Neuronal stem cell (in vitro differentiated cells): Measurements from ENCODE around the gene KRT16.

Experiments
- DNase-seq: peaks from one replicate; pipeline ENCODE4 v3.0.0-alpha.2; 2013; ENCODE audit warnings: low spot score
- H2AFZ ChIP-seq: one replicate; pipeline ENCODE4 v1.6.1; 2013; ENCODE audit warnings: mild to moderate bottlenecking, low read length, inconsistent platforms
- H2AK5ac ChIP-seq: 2 replicates; pipeline ENCODE4 v1.6.1; 2013; ENCODE audit warnings: low read depth, mild to moderate bottlenecking, inconsistent platforms, low read length, moderate library complexity, mixed read lengths
- H2BK120ac ChIP-seq: 2 replicates; pipeline ENCODE4 v1.6.1; 2013; ENCODE audit warnings: low read depth, mild to moderate bottlenecking, inconsistent platforms, low read length, moderate library complexity, mixed read lengths
- H2BK12ac ChIP-seq: one replicate; pipeline ENCODE4 v1.6.1; 2013; ENCODE audit warnings: low read length, inconsistent platforms
- H2BK15ac ChIP-seq: 2 replicates; pipeline ENCODE4 v1.6.1; 2013; ENCODE audit warnings: mild to moderate bottlenecking, low read length, inconsistent platforms, mixed read lengths
- H2BK5ac ChIP-seq: one replicate; pipeline ENCODE4 v1.6.1; 2013; ENCODE audit warnings: inconsistent platforms, mild to moderate bottlenecking, low read length, moderate library complexity
- H3K14ac ChIP-seq: one replicate; pipeline ENCODE4 v1.6.1; 2013; ENCODE audit warnings: low read length, inconsistent platforms
- H3K18ac ChIP-seq: 2 replicates; pipeline ENCODE4 v1.6.1; 2013; ENCODE audit warnings: low read length, inconsistent platforms
- H3K23ac ChIP-seq: 2 replicates; pipeline ENCODE4 v1.6.1; 2013; ENCODE audit warnings: low read depth, mild to moderate bottlenecking, mixed read lengths, low read length, inconsistent platforms; ENCODE audit not compliant: poor library complexity
- H3K27ac ChIP-seq: replicated peaks from 3 replicates; pipeline ENCODE4 v1.5.1; 2013; ENCODE audit warnings: low read length, inconsistent platforms
- H3K27me3 ChIP-seq, 3 experiments: 2 replicates each; pipeline ENCODE4 v1.6.1; 2013; ENCODE audit warnings: low read length in 3 of 3, mild to moderate bottlenecking in 2 of 3, inconsistent platforms in 1 of 3, low read depth in 1 of 3, mixed read lengths in 1 of 3, moderate library complexity in 1 of 3; ENCODE audit not compliant: control insufficient read depth in 3 of 3, insufficient read depth in 3 of 3
- H3K36me3 ChIP-seq, 2 donors: replicated peaks in 1 of 2; 2 replicates each; pipeline ENCODE4 v1.6.1; 2013; ENCODE audit warnings: low read length in 2 of 2; ENCODE audit not compliant: control insufficient read depth in 2 of 2, insufficient read depth in 2 of 2
- H3K4ac ChIP-seq: 2 replicates; pipeline ENCODE4 v1.6.1; 2013; ENCODE audit warnings: inconsistent platforms, mild to moderate bottlenecking, low read length, moderate library complexity
- H3K4me1 ChIP-seq, 2 donors: 1 replicate in 1 of 2; 2 replicates in 1 of 2; pipeline ENCODE4 v1.6.1; 2013; ENCODE audit warnings: low read length in 2 of 2, low read depth in 1 of 2; ENCODE audit not compliant: control insufficient read depth in 2 of 2, insufficient read depth in 1 of 2
- H3K4me2 ChIP-seq: one replicate; pipeline ENCODE4 v1.6.1; 2013; ENCODE audit warnings: mild to moderate bottlenecking, low read length, inconsistent platforms; ENCODE audit not compliant: insufficient read depth, poor library complexity, severe bottlenecking
- H3K4me3 ChIP-seq, 2 donors: 2 replicates each; pipeline ENCODE4 v1.5.1; 2013; ENCODE audit warnings: low read length in 2 of 2, mild to moderate bottlenecking in 2 of 2, inconsistent platforms in 1 of 2, moderate library complexity in 1 of 2
- H3K79me1 ChIP-seq: one replicate; pipeline ENCODE4 v1.6.1; 2013; ENCODE audit warnings: low read depth, mild to moderate bottlenecking, inconsistent platforms, low read length, moderate library complexity
- H3K9ac ChIP-seq: one replicate; pipeline ENCODE4 v1.6.1; 2013; ENCODE audit warnings: mild to moderate bottlenecking, low read depth, low read length, inconsistent platforms; ENCODE audit not compliant: poor library complexity
- H3K9me3 ChIP-seq, 2 donors: replicated peaks in 1 of 2; 2 replicates each; pipeline versions ENCODE3 to v1.6.1; 2013; ENCODE audit warnings: low read length in 2 of 2, mild to moderate bottlenecking in 2 of 2, inconsistent platforms in 1 of 2, low read depth in 1 of 2, mixed read lengths in 1 of 2, moderate library complexity in 1 of 2; ENCODE audit not compliant: control insufficient read depth in 2 of 2, insufficient read depth in 1 of 2
- H4K8ac ChIP-seq: one replicate; pipeline ENCODE4 v1.6.1; 2013; ENCODE audit warnings: low read depth, mild to moderate bottlenecking, inconsistent platforms, low read length, moderate library complexity
- H4K91ac ChIP-seq: one replicate; pipeline ENCODE4 v1.6.1; 2013; ENCODE audit warnings: low read length, low read depth, mild to moderate bottlenecking, inconsistent platforms; ENCODE audit not compliant: poor library complexity
- WGBS, 2 donors: extraction: QIAGEN DNeasy Blood & Tissue Kit; methylation state at CpG; one replicate each; pipeline ENCODE4 v1.1.7; 2013; ENCODE audit warnings: missing lambda C conversion rate in 2 of 2, mixed read lengths in 1 of 2; ENCODE audit not compliant: insufficient read length in 2 of 2, insufficient replicate concordance in 1 of 2; ENCODE audit errors: extremely low coverage in 2 of 2; 5-methylcytosine and 5-hydroxymethylcytosine counted together

Gene KRT16

GRCh38 chr17:41657936-41658335 lies 45.4 kb upstream of the KRT16 start:
- H2BK15ac ChIP-seq = peak overlapping the region; percentile 46
- no peaks in the 10 kb centered on the region for H3K36me3 ChIP-seq
- no peak overlapping the region for H2BK12ac ChIP-seq
- H3K23ac ChIP-seq = no peak overlapping the region
- H3K9ac ChIP-seq = no peak overlapping the region
- H2AK5ac ChIP-seq = no peak overlapping the region
- H3K79me1 ChIP-seq = no peaks in the 10 kb centered on the region
- H4K91ac ChIP-seq = no peak overlapping the region
- H3K4me2 ChIP-seq = no peak overlapping the region
- no peak overlapping the region for H4K8ac ChIP-seq
- H3K4ac ChIP-seq = no peak overlapping the region
- peaks cover 0 to 15% of the 10 kb centered on the region in 2 donors for H3K4me1 ChIP-seq
- H3K27ac ChIP-seq = no peak overlapping the region
- WGBS, 2 donors = no CpG with 5 or more reads among the region's 12 CpGs
- peaks cover 0 to 58% (median 0%) of the 10 kb centered on the region in 3 experiments for H3K27me3 ChIP-seq
- peak overlapping the region; percentile 20 for H3K18ac ChIP-seq
- H2AFZ ChIP-seq = no peak overlapping the region
- H3K9me3 ChIP-seq = no peaks in the 10 kb centered on the region
- H2BK5ac ChIP-seq = no peak overlapping the region
- no peak overlapping the region for H2BK120ac ChIP-seq
- no peak overlapping the region for H3K14ac ChIP-seq
- DNase-seq = no peak
- H3K4me3 ChIP-seq = no peak overlapping the region

GRCh38 chr17:41657176-41657754 lies 44.7 kb upstream of the KRT16 start:
- H2BK120ac ChIP-seq = no peak overlapping the region
- no peak overlapping the region for H2BK12ac ChIP-seq
- H3K14ac ChIP-seq = no peak overlapping the region
- H3K4ac ChIP-seq = no peak overlapping the region
- no peaks in the 10 kb centered on the region for H3K36me3 ChIP-seq
- H3K9ac ChIP-seq = no peak overlapping the region
- peak overlapping the region; percentile 99 for H2AK5ac ChIP-seq
- H3K4me3 ChIP-seq = no peak overlapping the region
- peaks cover 0 to 15% of the 10 kb centered on the region in 2 donors for H3K4me1 ChIP-seq
- no peaks in the 10 kb centered on the region for H3K79me1 ChIP-seq
- H3K27me3 ChIP-seq = peaks cover 0 to 58% (median 0%) of the 10 kb centered on the region in 3 experiments
- H3K4me2 ChIP-seq = no peak overlapping the region
- H3K9me3 ChIP-seq = no peaks in the 10 kb centered on the region
- H4K91ac ChIP-seq = no peak overlapping the region
- H3K23ac ChIP-seq = no peak overlapping the region
- no peak overlapping the region for H3K27ac ChIP-seq
- DNase-seq = no peak
- no peak overlapping the region for H2BK5ac ChIP-seq
- H2AFZ ChIP-seq = no peak overlapping the region
- peak overlapping the region; percentile 46 for H2BK15ac ChIP-seq
- H4K8ac ChIP-seq = no peak overlapping the region
- WGBS, 2 donors = no CpG with 5 or more reads among the region's 16 CpGs
- H3K18ac ChIP-seq = peak overlapping the region; percentile 29

DNA sequence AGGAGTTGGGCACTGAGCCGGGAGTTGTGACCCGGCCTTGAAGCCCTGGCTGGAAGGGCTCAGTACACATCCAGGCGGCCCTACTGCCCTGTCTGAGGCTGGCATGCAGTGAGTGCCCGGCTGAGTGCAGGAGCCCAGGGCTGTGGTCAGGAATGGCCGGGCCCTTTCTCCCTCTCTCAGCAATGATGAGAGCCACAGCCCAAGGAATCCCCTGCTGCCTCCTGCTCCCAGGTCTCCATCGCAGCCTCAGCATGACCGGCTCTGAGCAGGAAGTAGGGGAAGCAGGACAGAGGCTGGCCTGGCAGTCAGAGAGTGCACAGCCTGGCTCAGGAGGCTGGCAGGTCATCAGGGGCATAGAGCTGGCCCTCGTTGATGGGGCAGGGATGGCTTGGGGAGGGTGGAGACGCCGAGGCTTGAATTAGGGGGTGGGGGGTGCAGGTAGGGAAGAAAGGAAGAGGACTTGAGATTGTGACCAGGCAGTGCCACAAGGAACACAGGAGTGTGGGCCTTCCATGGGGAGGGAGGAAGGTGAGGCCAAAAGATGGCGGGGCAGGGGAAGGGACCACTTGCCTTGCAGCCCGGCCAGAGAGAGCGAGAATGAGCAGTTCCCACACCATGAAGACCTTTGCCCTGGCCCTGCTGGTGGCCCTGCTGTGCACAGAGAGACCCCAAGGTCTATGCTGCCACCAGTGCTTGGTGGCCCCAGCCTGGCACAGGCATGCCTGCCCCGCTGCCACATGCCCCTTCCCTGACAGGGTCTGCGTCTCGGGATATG lies 43.9 kb upstream of the KRT16 start:
- Histone ChIP-seq H3K79me1 (no peaks in the 10 kb centered on the region), H3K9me3 (peaks cover 0 to 3% of the 10 kb centered on the region in 2 donors), H3K4me3 (no peak overlapping the region), H3K27ac (no peak overlapping the region), H4K8ac (peak overlapping the region; percentile 43), H2BK120ac (peak overlapping the region; percentile 97), H3K18ac (peak overlapping the region; percentile 99), H2BK5ac (peak overlapping the region; percentile 83), H3K23ac (peak overlapping the region; percentile 81), H2AK5ac (peak overlapping the region; percentile 99), H3K36me3 (no peaks in the 10 kb centered on the region), H3K4ac (peak overlapping the region; percentile 90), H2BK15ac (peak overlapping the region; percentile 99), H3K9ac (peak overlapping the region; percentile 74), H3K14ac (peak overlapping the region; percentile 79), H3K4me2 (no peak overlapping the region), H3K4me1 (peaks cover 0 to 18% of the 10 kb centered on the region in 2 donors), H4K91ac (peak overlapping the region; percentile 83), H2BK12ac (peak overlapping the region; percentile 81), H2AFZ (no peak overlapping the region), H3K27me3 (peaks cover 0 to 58% (median 2%) of the 10 kb centered on the region in 3 experiments)
- no peak for DNase-seq
- WGBS, 2 donors = no CpG with 5 or more reads among the region's 16 CpGs

- no CpG with 5 or more reads among the region's 18 CpGs for WGBS, 2 donors
Observed at GRCh38 chr17:41655611-41656111, 43.1 kb upstream of the KRT16 start.

More at GRCh38 chr17:41655611-41656111, 43.1 kb upstream of the KRT16 start:
- Histone ChIP-seq H2AK5ac (peak overlapping the region; percentile 99), H3K23ac (no peak overlapping the region), H3K9me3 (peaks cover 0 to 3% of the 10 kb centered on the region in 2 donors), H3K4me2 (no peak overlapping the region), H3K79me1 (no peaks in the 10 kb centered on the region), H2BK120ac (peak overlapping the region; percentile 72), H2BK12ac (peak overlapping the region; percentile 93), H3K4me3 (no peak overlapping the region), H3K14ac (peak overlapping the region; percentile 82), H4K91ac (peak overlapping the region; percentile 89), H3K27ac (no peak overlapping the region), H2BK15ac (peak overlapping the region; percentile 99), H3K36me3 (no peaks in the 10 kb centered on the region), H3K4ac (peak overlapping the region; percentile 98), H4K8ac (peak overlapping the region; percentile 93), H3K18ac (peak overlapping the region; percentile 99), H3K4me1 (peaks cover 0 to 18% of the 10 kb centered on the region in 2 donors), H2BK5ac (peak overlapping the region; percentile 83), H3K27me3 (peaks cover 0 to 57% (median 2%) of the 10 kb centered on the region in 3 experiments), H3K9ac (peak overlapping the region; percentile 80), H2AFZ (peak overlapping the region; percentile 67)
- no peak for DNase-seq
